HG03354 (cell line): ENCODE data around the gene KLRF1.
A peak's percentile ranks its signal among the peaks of the same experiment; 100 is the strongest.

Source experiments
- ATAC-seq: cut with Tn5 transposase; IDR thresholded peaks from one replicate; pipeline ENCODE4 v1.9.1; 2021; ENCODE audit warnings: mild to moderate bottlenecking; ENCODE audit not compliant: unreplicated experiment, poor library complexity, severe bottlenecking

Gene KLRF1

GRCh38 chr12:9806714-9807113 lies 20.6 kb upstream of the KLRF1 start:
- ATAC-seq, result no peak

DNA sequence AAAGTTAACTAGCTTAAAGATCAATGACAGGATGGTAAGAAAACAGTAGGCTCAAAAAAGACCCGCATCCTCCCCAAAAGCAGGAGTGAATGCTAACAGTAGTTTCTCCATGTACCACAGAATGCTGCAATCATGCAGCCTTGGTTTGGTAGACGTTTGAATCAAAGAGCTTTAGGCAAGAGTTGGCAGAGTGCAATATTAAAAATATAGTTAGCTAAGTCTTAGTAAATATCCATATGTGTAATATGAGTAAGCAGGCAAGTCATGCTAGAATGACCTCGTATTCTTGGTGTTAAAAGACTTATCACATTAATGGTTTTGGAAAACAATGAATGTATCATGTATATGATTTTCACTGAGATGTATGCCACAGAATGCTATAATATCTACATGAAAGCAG lies 18.8 kb upstream of the KLRF1 start:
- no peak for ATAC-seq

DNA sequence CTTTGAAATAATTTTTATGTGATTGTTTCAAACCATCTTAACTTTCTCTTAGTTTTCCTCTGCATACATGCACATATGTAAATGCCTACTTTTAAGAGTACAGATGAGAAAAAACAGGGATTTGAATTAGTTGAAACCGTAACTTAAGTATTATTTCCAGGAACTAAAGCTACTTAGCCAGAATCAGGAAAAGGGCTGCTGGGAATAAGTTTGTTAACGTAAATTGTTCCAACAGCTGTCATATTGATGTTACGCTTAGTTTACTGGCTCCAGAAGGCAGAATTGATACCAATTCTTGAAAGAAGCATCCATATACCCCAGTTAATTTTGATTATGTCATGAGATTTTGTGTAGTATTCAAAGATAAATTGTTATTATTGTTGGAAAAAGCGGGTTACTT lies 17.9 kb upstream of the KLRF1 start:
- ATAC-seq, result no peak

- ATAC-seq, result no peak
Observed at GRCh38 chr12:9809866-9810265, 17.4 kb upstream of the KLRF1 start.

DNA sequence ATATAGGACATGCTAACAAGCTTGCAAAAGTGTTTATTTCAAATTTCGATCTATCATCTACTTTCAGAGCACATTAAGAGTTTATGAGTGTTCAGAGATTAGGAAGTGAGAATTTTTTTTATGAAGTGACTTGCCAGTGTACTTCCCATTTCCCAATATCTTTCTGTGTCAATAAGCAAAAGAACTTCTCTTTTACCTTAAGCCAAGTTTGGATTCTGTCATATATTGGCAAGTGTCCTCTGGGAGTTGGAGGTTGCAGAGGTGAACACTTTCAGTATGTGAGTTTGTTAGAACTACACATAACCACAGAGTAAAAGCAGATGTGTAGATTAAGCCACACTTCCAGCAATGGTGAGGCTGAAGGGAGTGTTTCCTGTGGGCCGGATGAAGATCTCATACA lies 16.6 kb upstream of the KLRF1 start:
- no peak for ATAC-seq

DNA sequence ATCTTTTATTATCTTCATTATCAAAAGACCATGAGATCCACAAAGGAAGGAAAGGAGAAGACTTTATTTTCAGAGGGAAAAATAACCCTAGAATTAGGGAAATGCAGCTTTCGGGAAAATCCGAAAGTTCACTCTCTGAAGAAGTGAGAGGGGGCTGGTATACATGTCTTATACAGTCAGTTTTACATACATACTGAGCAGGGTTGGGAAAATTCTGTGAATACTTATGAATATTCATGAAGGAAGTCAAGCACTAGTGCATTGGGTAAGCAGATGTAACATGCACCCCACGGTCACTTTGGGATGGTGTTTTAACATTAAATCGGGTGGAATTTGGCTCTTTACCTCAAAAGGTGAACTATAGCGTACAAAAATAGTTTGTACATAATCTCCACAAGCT lies 15.7 kb upstream of the KLRF1 start:
- ATAC-seq, result no peak

- ATAC-seq, result peak; percentile 98
Observed at GRCh38 chr12:9813821-9814798, 13.2 kb upstream of the KLRF1 start.

- ATAC-seq, result no peak
Observed at GRCh38 chr12:9820281-9820930, 6.9 kb upstream of the KLRF1 start.

- no peak for ATAC-seq
Observed at GRCh38 chr12:9829483-9829882, 2.2 kb downstream of the KLRF1 start.

DNA sequence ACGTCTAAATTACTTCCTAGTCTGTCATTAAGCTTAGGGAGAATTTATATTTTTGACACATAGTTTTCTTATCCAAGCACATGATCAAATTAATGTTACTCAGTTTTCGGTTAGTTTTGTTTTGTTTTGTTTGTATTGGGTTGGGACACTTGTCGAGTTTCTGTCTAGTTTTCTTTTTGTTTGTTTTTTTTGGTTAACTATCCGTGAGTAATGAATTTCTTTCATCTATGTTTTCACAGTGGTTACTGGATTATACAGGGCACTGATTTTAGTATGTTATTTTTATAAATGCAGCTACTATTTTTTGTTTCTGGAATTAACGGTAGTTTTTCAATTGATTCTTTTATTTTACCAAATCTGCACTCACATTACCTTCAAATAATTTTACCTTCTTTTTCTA lies 2.7 kb downstream of the KLRF1 start:
- no peak for ATAC-seq

- ATAC-seq, result no peak
Observed at GRCh38 chr12:9831720-9832119, 4.4 kb downstream of the KLRF1 start.

DNA sequence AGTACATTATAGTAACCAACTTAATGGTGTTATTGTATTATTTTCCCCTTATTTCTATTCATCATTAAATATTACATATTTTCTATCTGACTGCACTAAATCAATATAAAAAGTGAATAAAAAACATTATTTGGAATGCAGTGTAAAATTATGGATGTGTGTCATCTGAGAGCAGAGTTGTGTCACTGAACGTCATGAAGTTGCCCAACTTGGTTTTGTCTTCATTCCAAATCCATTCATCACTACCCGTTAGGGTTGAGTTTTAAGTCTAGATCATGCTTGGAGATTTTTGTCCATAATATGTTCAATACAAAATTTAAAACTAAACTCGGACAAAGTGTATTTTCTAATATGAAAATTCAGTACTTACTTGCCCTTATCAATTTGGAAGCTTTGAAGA lies 16.1 kb downstream of the KLRF1 start:
- ATAC-seq, result no peak

GRCh38 chr12:9848899-9849298 lies 21.6 kb downstream of the KLRF1 start:
- ATAC-seq, result no peak

- ATAC-seq, result no peak
Observed at GRCh38 chr12:9851050-9851449, 23.8 kb downstream of the KLRF1 start.

DNA sequence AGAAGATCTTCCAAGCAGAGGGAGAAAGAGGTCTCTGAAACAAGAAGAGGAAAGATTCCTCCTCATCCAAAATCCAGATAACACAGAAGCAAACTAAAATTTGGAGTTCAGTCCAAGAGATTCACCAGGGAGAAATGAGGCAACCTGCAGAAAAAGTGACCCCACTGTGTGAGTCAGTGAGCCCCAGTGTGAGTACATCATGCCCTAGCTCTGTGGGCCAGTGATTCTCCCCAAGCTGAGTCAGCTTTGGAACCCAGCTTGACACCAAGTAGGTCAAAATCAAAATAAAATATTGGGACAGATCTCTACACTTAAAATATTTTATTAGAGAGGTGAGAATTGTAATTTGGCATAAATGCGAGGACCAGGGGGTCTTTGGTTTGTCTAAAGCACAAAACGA lies 24.6 kb downstream of the KLRF1 start:
- no peak for ATAC-seq

GRCh38 chr12:9856151-9856550 lies 28.9 kb downstream of the KLRF1 start:
- no peak for ATAC-seq

GRCh38 chr12:9856894-9857293 lies 29.6 kb downstream of the KLRF1 start:
- no peak for ATAC-seq

DNA sequence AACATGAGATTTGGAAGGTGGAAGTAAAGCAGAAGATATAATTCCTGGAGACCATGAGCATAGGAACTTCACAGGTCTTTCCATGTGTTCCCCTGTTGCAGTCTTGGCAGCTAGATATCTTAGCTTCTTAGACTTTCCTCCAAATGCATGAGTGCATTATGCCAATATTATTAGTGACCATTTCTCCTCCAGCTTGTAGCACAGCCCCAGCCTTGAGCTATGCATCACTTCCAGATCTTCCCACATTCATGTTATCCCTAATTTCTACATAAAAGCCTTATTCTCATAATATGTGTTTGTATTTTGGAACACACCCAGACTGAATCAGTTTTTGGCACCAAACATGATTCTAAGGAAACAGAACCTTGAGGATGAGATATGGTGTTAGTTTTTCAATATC lies 30.9 kb downstream of the KLRF1 start:
- ATAC-seq, result no peak

- no peak for ATAC-seq
Observed at GRCh38 chr12:9864913-9865675, 37.8 kb downstream of the KLRF1 start.

DNA sequence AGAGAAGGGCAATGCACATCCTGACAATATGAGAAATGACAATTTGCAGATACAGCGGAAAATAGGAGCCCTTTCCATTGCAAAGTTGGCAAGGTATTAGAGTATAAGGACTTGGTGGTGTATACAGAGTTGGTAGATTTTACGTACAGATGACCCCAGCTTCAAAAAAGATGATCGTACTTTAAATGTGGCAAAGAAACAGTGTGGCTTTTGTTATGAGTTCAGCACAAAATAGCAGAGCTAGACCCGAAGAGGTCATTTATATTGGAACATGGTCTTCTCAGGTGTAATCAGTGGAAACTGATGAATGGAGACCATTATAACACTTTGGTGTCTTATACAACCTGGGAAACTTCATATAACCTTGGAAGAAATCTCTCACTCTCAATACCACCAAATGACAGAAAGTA lies 39.6 kb downstream of the KLRF1 start:
- ATAC-seq, result no peak
